Mucosa of descending colon (tissue), 3 donors: ENCODE results near the gene RAB44. TPM values are rescaled to one million over a fixed set of nuclear protein-coding genes. Genes with fewer than 3 reads are reported as not detected.
"Not testable (repeated sequence)": the region's sequence is repeated elsewhere in the genome, so short reads cannot be mapped to it uniquely, and the experiment has no call there.

Source experiments
- ATAC-seq: fragments of 200-7000 bp; cut with Tn5 transposase; one replicate; pipeline ENCODE4 v1.9.1; 2020; ENCODE audit warnings: mild to moderate bottlenecking, moderate library complexity
- DNase-seq, 3 donors: peaks; one replicate each; pipeline ENCODE4 v3.0.0-alpha.2; 2020
- H3K36me3 ChIP-seq: fragments of 200-600 bp; one replicate; pipeline ENCODE4 v1.8.0; 2021; ENCODE audit warnings: low read depth, mild to moderate bottlenecking
- H3K4me1 ChIP-seq: fragments of 200-600 bp; one replicate; pipeline ENCODE4 v1.8.0; 2021; ENCODE audit warnings: low read depth, mild to moderate bottlenecking
- H3K4me3 ChIP-seq: fragments of 200-600 bp; one replicate; pipeline ENCODE4 v1.8.0; 2021; ENCODE audit warnings: mild to moderate bottlenecking
- H3K9me3 ChIP-seq: fragments of 200-600 bp; one replicate; pipeline ENCODE4 v1.8.0; 2021; ENCODE audit warnings: mild to moderate bottlenecking
- CTCF ChIP-seq: fragments of 200-600 bp; IDR thresholded peaks from one replicate; pipeline ENCODE4 v1.8.0; 2022; ENCODE audit warnings: antibody characterized with exemption, mild to moderate bottlenecking
- intact Hi-C, 2 donors: fragments of 100-400 bp; cut with DNase I in 1 of 2; cut with micrococcal nuclease in 1 of 2; formaldehyde crosslinking; loops; one replicate each; pipeline versions ENCODE4 v1.11.0 to v1.11.1; 2022; cut with DNase I, micrococcal nuclease
- total RNA-seq, 3 donors: library from RNA; stranded (reverse); fragmentation: NEBNext Ultra II Directional in 2 of 3; extraction: Animal tissue kit (Norgen Biotek cat#: 25700) in 2 of 3; gene quantifications; one replicate each; pipeline versions ENCODE4 v1.2.1 to v1.2.4, GENCODE V29; 2021 to 2023
- donor health status: DM: no; HTN: no; CAD: no; lungs with moderate emphysema.
- donor health status: DM: no; HTN: no; CAD: no.
- donor health status: DM: no; HTN: yes; CAD: no.

Gene RAB44
- total RNA-seq, 3 donors from 2014 or later, result 0.32 to 0.53 (median 0.32) TPM

GRCh38 chr6:36703081-36703606, 5.5 kb downstream of the RAB44 start:
- DNase-seq, result no peak
- intact Hi-C loops, result no loop called here
- Histone ChIP-seq H3K4me3 (no peak overlapping the region), H3K36me3 (no peaks in the 10 kb centered on the region), H3K4me1 (no peaks in the 10 kb centered on the region), H3K9me3 (no peaks in the 10 kb centered on the region)
- TF ChIP-seq CTCF, result no peak
- no peak for ATAC-seq

GRCh38 chr6:36703982-36704381, 6.4 kb downstream of the RAB44 start:
- TF ChIP-seq CTCF, result no peak
- H3K36me3 ChIP-seq, result no peaks in the 10 kb centered on the region
- intact Hi-C loops, result no loop called here
- H3K9me3 ChIP-seq, result no peaks in the 10 kb centered on the region
- no peak for ATAC-seq
- H3K4me3 ChIP-seq, result no peak overlapping the region
- no peaks in the 10 kb centered on the region for H3K4me1 ChIP-seq
- no peak for DNase-seq

- ATAC-seq, DNase-seq, H3K4me1 ChIP-seq, H3K9me3 ChIP-seq, intact Hi-C loops, H3K4me3 ChIP-seq, H3K36me3 ChIP-seq: not testable (repeated sequence)
Observed at GRCh38 chr6:36704961-36705577, 7.4 kb downstream of the RAB44 start.

- TF ChIP-seq CTCF, result no peak
Observed at GRCh38 chr6:36706339-36706738, 8.7 kb downstream of the RAB44 start.

GRCh38 chr6:36712816-36713215, 15.2 kb downstream of the RAB44 start:
- H3K9me3 ChIP-seq, result no peaks in the 10 kb centered on the region
- no peak overlapping the region for H3K4me3 ChIP-seq
- H3K36me3 ChIP-seq, result no peaks in the 10 kb centered on the region
- DNase-seq (no peak), ATAC-seq (no peak)
- peaks cover 5% of the 10 kb centered on the region for H3K4me1 ChIP-seq
- TF ChIP-seq CTCF, result no peak
- intact Hi-C loops, result no loop called here

More at GRCh38 chr6:36706339-36706738, 8.7 kb downstream of the RAB44 start:
- Histone ChIP-seq H3K4me3 (no peak overlapping the region), H3K4me1 (no peaks in the 10 kb centered on the region), H3K9me3 (no peaks in the 10 kb centered on the region), H3K36me3 (no peaks in the 10 kb centered on the region)
- ATAC-seq (peak; percentile 71), DNase-seq (no peak)
- intact Hi-C loops, result no loop called here

GRCh38 chr6:36713846-36714245, 16.2 kb downstream of the RAB44 start:
- DNase-seq, result no peak
- Histone ChIP-seq H3K36me3 (no peaks in the 10 kb centered on the region), H3K4me1 (peaks cover 5% of the 10 kb centered on the region), H3K4me3 (no peak overlapping the region), H3K9me3 (no peaks in the 10 kb centered on the region)
- intact Hi-C loops, result no loop called here
- no peak for TF ChIP-seq CTCF
- ATAC-seq, result no peak
